ENCODE results near the gene EXT2.

The EXT2 gene

DNA sequence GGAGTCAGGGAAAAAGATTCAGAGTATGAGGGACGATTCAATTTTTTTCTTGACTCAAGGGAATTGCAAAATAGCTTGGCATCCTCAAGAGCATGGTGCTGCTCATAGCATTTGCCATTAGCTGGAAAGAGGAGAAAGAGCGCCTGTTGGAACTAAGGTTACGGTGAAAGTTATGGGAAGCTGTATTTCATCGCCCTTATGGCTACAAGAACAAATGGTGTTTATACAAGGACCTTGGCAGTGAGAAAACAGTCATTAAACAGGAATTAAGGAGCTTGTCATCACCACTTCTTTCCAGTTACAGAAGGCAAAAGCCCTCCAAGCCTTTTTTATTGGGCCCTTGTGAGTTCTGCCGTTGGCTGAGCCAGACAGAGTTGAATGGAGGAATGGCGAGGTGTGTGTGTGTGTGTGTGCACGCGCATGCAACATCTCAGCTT lies 140.3 kb downstream of the EXT2 start:
- Histone ChIP-seq H3K27me3 (ENCODE audit: insufficient read depth, poor library complexity, severe bottlenecking) (no peaks in the 10 kb centered on the region), H3K27ac (replicated peaks) (no peak overlapping the region), H3K4me3 (replicated peaks; ENCODE audit: insufficient read depth, low read length) (no peak overlapping the region)
- DNase-seq (ENCODE audit: low read depth in 1 of 2, low spot score in 1 of 2) = no peak
- no peak for TF ChIP-seq POLR2AphosphoS5 (IDR thresholded peaks at IDR 0.05; ENCODE audit: low read depth)
- TF ChIP-seq, protein P1, sequence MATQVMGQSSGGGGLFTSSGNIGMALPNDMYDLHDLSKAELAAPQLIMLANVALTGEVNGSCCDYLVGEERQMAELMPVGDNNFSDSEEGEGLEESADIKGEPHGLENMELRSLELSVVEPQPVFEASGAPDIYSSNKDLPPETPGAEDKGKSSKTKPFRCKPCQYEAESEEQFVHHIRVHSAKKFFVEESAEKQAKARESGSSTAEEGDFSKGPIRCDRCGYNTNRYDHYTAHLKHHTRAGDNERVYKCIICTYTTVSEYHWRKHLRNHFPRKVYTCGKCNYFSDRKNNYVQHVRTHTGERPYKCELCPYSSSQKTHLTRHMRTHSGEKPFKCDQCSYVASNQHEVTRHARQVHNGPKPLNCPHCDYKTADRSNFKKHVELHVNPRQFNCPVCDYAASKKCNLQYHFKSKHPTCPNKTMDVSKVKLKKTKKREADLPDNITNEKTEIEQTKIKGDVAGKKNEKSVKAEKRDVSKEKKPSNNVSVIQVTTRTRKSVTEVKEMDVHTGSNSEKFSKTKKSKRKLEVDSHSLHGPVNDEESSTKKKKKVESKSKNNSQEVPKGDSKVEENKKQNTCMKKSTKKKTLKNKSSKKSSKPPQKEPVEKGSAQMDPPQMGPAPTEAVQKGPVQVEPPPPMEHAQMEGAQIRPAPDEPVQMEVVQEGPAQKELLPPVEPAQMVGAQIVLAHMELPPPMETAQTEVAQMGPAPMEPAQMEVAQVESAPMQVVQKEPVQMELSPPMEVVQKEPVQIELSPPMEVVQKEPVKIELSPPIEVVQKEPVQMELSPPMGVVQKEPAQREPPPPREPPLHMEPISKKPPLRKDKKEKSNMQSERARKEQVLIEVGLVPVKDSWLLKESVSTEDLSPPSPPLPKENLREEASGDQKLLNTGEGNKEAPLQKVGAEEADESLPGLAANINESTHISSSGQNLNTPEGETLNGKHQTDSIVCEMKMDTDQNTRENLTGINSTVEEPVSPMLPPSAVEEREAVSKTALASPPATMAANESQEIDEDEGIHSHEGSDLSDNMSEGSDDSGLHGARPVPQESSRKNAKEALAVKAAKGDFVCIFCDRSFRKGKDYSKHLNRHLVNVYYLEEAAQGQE (IDR thresholded peaks at IDR 0.05; ENCODE audit: insufficient replicate concordance, low read depth) = no peak
- no peak for TF ChIP-seq GABPA (IDR thresholded peaks at IDR 0.05; ENCODE audit: low read depth)
- TF ChIP-seq, protein P2, sequence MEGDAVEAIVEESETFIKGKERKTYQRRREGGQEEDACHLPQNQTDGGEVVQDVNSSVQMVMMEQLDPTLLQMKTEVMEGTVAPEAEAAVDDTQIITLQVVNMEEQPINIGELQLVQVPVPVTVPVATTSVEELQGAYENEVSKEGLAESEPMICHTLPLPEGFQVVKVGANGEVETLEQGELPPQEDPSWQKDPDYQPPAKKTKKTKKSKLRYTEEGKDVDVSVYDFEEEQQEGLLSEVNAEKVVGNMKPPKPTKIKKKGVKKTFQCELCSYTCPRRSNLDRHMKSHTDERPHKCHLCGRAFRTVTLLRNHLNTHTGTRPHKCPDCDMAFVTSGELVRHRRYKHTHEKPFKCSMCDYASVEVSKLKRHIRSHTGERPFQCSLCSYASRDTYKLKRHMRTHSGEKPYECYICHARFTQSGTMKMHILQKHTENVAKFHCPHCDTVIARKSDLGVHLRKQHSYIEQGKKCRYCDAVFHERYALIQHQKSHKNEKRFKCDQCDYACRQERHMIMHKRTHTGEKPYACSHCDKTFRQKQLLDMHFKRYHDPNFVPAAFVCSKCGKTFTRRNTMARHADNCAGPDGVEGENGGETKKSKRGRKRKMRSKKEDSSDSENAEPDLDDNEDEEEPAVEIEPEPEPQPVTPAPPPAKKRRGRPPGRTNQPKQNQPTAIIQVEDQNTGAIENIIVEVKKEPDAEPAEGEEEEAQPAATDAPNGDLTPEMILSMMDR (IDR thresholded peaks at IDR 0.05; ENCODE audit: insufficient read depth, low read length) = no peak
- TF ChIP-seq SPI1 (IDR thresholded peaks at IDR 0.05; ENCODE audit: borderline replicate concordance, low read depth) = no peak

DNA sequence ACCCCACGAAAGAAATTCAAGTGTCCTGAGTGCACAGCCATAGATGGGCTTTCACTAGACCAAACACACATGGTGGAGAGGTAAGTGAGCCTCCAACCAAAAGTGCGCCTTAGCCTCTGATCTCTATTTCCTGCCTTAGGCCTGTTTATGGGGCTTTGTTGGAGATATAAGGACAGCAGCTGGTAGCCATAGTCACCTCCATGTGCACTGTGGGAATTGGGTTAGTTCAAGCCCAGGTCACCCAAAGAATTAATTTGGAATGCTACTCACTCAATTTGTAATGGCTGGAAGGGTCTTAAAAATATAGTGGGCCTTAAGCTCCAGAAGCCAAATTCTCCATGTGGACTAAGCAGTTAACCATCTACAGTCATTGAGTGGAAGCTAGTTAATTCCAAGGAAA lies 140.8 kb downstream of the EXT2 start:
- H3K27ac ChIP-seq (replicated peaks) = no peak overlapping the region
- H3K27me3 ChIP-seq (ENCODE audit: insufficient read depth, poor library complexity, severe bottlenecking) = no peaks in the 10 kb centered on the region
- TF ChIP-seq, protein P2 (IDR thresholded peaks at IDR 0.05; ENCODE audit: insufficient read depth, low read length) = no peak
- TF ChIP-seq POLR2AphosphoS5 (IDR thresholded peaks at IDR 0.05; ENCODE audit: low read depth) (no peak), SPI1 (IDR thresholded peaks at IDR 0.05; ENCODE audit: borderline replicate concordance, low read depth) (no peak), GABPA (IDR thresholded peaks at IDR 0.05; ENCODE audit: low read depth) (no peak)
- TF ChIP-seq, protein P1 (IDR thresholded peaks at IDR 0.05; ENCODE audit: insufficient replicate concordance, low read depth) = no peak
- no peak overlapping the region for H3K4me3 ChIP-seq (replicated peaks; ENCODE audit: insufficient read depth, low read length)
- no peak for DNase-seq (ENCODE audit: low read depth in 1 of 2, low spot score in 1 of 2)

DNA sequence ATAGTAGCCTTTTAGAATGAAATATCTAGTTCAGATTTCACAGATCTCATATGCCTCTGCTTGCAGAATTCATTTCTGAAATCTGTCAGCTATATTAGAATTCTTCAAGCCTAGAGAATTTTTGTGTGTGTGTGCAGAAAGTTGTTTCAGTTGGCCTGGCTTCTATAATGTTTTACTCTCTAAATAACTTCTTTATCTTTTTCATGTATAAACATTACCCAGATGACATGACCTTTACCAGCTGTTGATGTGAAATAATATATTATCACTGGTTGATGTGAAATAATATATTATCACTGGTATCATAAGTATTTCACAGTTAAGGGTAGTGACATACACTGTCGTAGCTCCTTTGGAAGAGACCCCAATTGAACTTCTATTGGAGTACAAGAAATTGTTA lies 141.7 kb downstream of the EXT2 start:
- TF ChIP-seq GABPA (IDR thresholded peaks at IDR 0.05; ENCODE audit: low read depth) (no peak), POLR2AphosphoS5 (IDR thresholded peaks at IDR 0.05; ENCODE audit: low read depth) (no peak)
- Histone ChIP-seq H3K4me3 (replicated peaks; ENCODE audit: insufficient read depth, low read length) (no peak overlapping the region), H3K27ac (replicated peaks) (no peak overlapping the region)

DNA sequence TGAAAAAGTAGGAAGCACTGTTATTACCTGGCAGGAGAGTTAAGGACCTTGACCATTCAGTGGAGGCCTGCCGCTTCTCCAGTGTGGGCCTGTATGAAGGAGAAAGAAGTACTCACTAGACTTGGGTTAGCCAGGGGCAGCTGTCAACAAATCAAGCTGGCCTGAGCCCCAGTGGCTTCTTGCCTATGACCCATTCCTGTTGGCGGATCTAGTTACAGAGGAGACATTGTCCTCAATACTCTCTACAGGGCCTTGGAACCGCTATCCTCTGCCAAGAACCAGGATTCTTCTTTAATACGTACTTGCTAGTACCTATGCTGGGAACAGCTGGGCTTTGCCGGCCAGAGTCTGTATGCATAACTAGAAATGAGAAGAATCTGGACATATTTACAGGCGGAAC lies 146.4 kb downstream of the EXT2 start:
- TF ChIP-seq GABPA (IDR thresholded peaks at IDR 0.05; ENCODE audit: low read depth) = no peak
- TF ChIP-seq, protein P1 (IDR thresholded peaks at IDR 0.05; ENCODE audit: insufficient replicate concordance, low read depth) = no peak
- Histone ChIP-seq H3K27ac (replicated peaks) (no peak overlapping the region), H3K4me3 (replicated peaks; ENCODE audit: insufficient read depth, low read length) (no peak overlapping the region), H3K27me3 (ENCODE audit: insufficient read depth, poor library complexity, severe bottlenecking) (no peaks in the 10 kb centered on the region)
- no peak for DNase-seq (ENCODE audit: low read depth in 1 of 2, low spot score in 1 of 2)

More for the DNA sequence above, 141.7 kb downstream of the EXT2 start:
- no peaks in the 10 kb centered on the region for H3K27me3 ChIP-seq (ENCODE audit: insufficient read depth, poor library complexity, severe bottlenecking)
- no peak for DNase-seq (ENCODE audit: low read depth in 1 of 2, low spot score in 1 of 2)

Data from HL-60 (cell line).